GM23338 (cell line): ENCODE results near the gene ARMH4. TPM values are rescaled to one million over a fixed set of nuclear protein-coding genes. Genes with fewer than 3 reads are reported as not detected.

ENCODE experiments used
- STAT1 ChIP-seq: IDR thresholded peaks from one replicate; pipeline ENCODE4 v1.6.1; 2016; ENCODE audit warnings: antibody characterized with exemption; ENCODE audit not compliant: unreplicated experiment
- ZNF331 ChIP-seq: fragments of 250-450 bp; sonication (Bioruptor Pico); IDR thresholded peaks from 2 replicates; pipeline ENCODE4 v1.5.0; 2020; ENCODE audit warnings: low read depth, mild to moderate bottlenecking, moderate library complexity
- polyA plus RNA-seq: library from polyadenylated mRNA; unstranded; fragments of >200 nt; fragmentation: Nextera tagmentation; extraction: Ambion mirVana; gene quantifications from 2 replicates; pipeline ENCODE4 v1.2.1, GENCODE V29; 2016
- total RNA-seq: library from RNA; depleted of rRNA; stranded (reverse); fragments of >200 nt; shearing (Covaris generic); gene quantifications from 2 replicates; pipeline ENCODE4 v1.2.3, GENCODE V29; 2014
- TF ChIP-seq, protein P1 (sequence below): fragments of 250-450 bp; sonication (Bioruptor Pico); IDR thresholded peaks from 2 replicates; pipeline ENCODE4 v1.5.0; 2020; ENCODE audit warnings: mild to moderate bottlenecking, moderate library complexity
- TF ChIP-seq, protein P2 (sequence below): IDR thresholded peaks from one replicate; pipeline ENCODE4 v1.6.1; 2018; ENCODE audit warnings: antibody characterized with exemption; ENCODE audit not compliant: unreplicated experiment

The ARMH4 gene
- total and polyA plus RNA-seq, 2 experiments from 2014 or later, result 15.5 to 20.2 TPM

DNA sequence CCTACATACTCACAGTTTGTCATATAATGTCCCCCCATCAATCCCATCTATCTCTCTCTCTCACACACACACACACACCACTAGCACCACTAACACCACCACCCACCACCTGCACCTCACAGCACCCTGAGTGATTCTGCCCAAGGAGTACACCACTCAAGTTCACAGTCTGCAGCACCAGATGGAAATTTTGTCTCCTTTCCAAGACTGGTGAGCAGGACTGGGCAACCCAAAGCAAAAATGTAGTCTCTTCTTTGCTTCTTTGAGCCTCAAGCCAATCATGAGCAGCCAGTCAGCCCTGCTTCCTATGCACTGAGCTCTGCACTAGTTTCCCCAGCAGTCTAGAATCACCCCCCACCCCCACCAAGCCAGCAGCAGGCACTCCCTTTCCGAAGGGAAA is 15.0 kb upstream of the ARMH4 start (continued):
- TF ChIP-seq, protein P1, sequence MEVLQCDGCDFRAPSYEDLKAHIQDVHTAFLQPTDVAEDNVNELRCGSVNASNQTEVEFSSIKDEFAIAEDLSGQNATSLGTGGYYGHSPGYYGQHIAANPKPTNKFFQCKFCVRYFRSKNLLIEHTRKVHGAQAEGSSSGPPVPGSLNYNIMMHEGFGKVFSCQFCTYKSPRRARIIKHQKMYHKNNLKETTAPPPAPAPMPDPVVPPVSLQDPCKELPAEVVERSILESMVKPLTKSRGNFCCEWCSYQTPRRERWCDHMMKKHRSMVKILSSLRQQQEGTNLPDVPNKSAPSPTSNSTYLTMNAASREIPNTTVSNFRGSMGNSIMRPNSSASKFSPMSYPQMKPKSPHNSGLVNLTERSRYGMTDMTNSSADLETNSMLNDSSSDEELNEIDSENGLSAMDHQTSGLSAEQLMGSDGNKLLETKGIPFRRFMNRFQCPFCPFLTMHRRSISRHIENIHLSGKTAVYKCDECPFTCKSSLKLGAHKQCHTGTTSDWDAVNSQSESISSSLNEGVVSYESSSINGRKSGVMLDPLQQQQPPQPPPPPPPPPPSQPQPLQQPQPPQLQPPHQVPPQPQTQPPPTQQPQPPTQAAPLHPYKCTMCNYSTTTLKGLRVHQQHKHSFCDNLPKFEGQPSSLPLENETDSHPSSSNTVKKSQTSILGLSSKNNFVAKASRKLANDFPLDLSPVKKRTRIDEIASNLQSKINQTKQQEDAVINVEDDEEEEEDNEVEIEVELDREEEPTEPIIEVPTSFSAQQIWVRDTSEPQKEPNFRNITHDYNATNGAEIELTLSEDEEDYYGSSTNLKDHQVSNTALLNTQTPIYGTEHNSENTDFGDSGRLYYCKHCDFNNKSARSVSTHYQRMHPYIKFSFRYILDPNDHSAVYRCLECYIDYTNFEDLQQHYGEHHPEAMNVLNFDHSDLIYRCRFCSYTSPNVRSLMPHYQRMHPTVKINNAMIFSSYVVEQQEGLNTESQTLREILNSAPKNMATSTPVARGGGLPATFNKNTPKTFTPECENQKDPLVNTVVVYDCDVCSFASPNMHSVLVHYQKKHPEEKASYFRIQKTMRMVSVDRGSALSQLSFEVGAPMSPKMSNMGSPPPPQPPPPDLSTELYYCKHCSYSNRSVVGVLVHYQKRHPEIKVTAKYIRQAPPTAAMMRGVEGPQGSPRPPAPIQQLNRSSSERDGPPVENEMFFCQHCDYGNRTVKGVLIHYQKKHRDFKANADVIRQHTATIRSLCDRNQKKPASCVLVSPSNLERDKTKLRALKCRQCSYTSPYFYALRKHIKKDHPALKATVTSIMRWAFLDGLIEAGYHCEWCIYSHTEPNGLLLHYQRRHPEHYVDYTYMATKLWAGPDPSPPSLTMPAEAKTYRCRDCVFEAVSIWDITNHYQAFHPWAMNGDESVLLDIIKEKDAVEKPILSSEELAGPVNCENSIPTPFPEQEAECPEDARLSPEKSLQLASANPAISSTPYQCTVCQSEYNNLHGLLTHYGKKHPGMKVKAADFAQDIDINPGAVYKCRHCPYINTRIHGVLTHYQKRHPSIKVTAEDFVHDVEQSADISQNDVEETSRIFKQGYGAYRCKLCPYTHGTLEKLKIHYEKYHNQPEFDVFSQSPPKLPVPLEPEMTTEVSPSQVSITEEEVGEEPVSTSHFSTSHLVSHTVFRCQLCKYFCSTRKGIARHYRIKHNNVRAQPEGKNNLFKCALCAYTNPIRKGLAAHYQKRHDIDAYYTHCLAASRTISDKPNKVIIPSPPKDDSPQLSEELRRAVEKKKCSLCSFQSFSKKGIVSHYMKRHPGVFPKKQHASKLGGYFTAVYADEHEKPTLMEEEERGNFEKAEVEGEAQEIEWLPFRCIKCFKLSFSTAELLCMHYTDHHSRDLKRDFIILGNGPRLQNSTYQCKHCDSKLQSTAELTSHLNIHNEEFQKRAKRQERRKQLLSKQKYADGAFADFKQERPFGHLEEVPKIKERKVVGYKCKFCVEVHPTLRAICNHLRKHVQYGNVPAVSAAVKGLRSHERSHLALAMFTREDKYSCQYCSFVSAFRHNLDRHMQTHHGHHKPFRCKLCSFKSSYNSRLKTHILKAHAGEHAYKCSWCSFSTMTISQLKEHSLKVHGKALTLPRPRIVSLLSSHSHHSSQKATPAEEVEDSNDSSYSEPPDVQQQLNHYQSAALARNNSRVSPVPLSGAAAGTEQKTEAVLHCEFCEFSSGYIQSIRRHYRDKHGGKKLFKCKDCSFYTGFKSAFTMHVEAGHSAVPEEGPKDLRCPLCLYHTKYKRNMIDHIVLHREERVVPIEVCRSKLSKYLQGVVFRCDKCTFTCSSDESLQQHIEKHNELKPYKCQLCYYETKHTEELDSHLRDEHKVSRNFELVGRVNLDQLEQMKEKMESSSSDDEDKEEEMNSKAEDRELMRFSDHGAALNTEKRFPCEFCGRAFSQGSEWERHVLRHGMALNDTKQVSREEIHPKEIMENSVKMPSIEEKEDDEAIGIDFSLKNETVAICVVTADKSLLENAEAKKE, result no peak
- TF ChIP-seq, protein P2, sequence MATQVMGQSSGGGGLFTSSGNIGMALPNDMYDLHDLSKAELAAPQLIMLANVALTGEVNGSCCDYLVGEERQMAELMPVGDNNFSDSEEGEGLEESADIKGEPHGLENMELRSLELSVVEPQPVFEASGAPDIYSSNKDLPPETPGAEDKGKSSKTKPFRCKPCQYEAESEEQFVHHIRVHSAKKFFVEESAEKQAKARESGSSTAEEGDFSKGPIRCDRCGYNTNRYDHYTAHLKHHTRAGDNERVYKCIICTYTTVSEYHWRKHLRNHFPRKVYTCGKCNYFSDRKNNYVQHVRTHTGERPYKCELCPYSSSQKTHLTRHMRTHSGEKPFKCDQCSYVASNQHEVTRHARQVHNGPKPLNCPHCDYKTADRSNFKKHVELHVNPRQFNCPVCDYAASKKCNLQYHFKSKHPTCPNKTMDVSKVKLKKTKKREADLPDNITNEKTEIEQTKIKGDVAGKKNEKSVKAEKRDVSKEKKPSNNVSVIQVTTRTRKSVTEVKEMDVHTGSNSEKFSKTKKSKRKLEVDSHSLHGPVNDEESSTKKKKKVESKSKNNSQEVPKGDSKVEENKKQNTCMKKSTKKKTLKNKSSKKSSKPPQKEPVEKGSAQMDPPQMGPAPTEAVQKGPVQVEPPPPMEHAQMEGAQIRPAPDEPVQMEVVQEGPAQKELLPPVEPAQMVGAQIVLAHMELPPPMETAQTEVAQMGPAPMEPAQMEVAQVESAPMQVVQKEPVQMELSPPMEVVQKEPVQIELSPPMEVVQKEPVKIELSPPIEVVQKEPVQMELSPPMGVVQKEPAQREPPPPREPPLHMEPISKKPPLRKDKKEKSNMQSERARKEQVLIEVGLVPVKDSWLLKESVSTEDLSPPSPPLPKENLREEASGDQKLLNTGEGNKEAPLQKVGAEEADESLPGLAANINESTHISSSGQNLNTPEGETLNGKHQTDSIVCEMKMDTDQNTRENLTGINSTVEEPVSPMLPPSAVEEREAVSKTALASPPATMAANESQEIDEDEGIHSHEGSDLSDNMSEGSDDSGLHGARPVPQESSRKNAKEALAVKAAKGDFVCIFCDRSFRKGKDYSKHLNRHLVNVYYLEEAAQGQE, result no peak
- no peak for TF ChIP-seq ZNF331 (CRISPR knock-in tag)
- TF ChIP-seq STAT1, result no peak
